Mucosa of descending colon (tissue), 3 donors: ENCODE data around the gene PODXL. TPM values are rescaled to one million over a fixed set of nuclear protein-coding genes. Genes with fewer than 3 reads are reported as not detected.
A peak's percentile ranks its signal among the peaks of the same experiment; 100 is the strongest.

Experiments used
- ATAC-seq: fragments of 200-7000 bp; cut with Tn5 transposase; one replicate; pipeline ENCODE4 v1.9.1; 2020; ENCODE audit warnings: mild to moderate bottlenecking, moderate library complexity
- DNase-seq, 3 donors: peaks; one replicate each; pipeline ENCODE4 v3.0.0-alpha.2; 2020
- H3K36me3 ChIP-seq: fragments of 200-600 bp; one replicate; pipeline ENCODE4 v1.8.0; 2021; ENCODE audit warnings: low read depth, mild to moderate bottlenecking
- H3K4me1 ChIP-seq: fragments of 200-600 bp; one replicate; pipeline ENCODE4 v1.8.0; 2021; ENCODE audit warnings: low read depth, mild to moderate bottlenecking
- H3K4me3 ChIP-seq: fragments of 200-600 bp; one replicate; pipeline ENCODE4 v1.8.0; 2021; ENCODE audit warnings: mild to moderate bottlenecking
- H3K9me3 ChIP-seq: fragments of 200-600 bp; one replicate; pipeline ENCODE4 v1.8.0; 2021; ENCODE audit warnings: mild to moderate bottlenecking
- CTCF ChIP-seq: fragments of 200-600 bp; IDR thresholded peaks from one replicate; pipeline ENCODE4 v1.8.0; 2022; ENCODE audit warnings: antibody characterized with exemption, mild to moderate bottlenecking
- intact Hi-C, 2 donors: fragments of 100-400 bp; cut with DNase I in 1 of 2; cut with micrococcal nuclease in 1 of 2; formaldehyde crosslinking; loops; one replicate each; pipeline versions ENCODE4 v1.11.0 to v1.11.1; 2022; cut with DNase I, micrococcal nuclease
- total RNA-seq, 3 donors: library from RNA; stranded (reverse); fragmentation: NEBNext Ultra II Directional in 2 of 3; extraction: Animal tissue kit (Norgen Biotek cat#: 25700) in 2 of 3; gene quantifications; one replicate each; pipeline versions ENCODE4 v1.2.1 to v1.2.4, GENCODE V29; 2021 to 2023
- donor health status: DM: no; HTN: no; CAD: no; lungs with moderate emphysema.
- donor health status: DM: no; HTN: no; CAD: no.
- donor health status: DM: no; HTN: yes; CAD: no.

PODXL gene
- total RNA-seq, 3 donors from 2014 or later, result 11.8 to 25.6 (median 12.8) TPM

- Histone ChIP-seq H3K4me3 (no peak overlapping the region), H3K36me3 (no peaks in the 10 kb centered on the region), H3K9me3 (no peaks in the 10 kb centered on the region), H3K4me1 (no peaks in the 10 kb centered on the region)
- peak; percentile 100 for ATAC-seq
- DNase-seq, result peak; percentile 81 to 86 (median 86)
- TF ChIP-seq CTCF, result peak; percentile 95
- intact Hi-C loops, result no loop called here
Observed at GRCh38 chr7:131513245-131514061, 43.0 kb downstream of the PODXL start.

DNA sequence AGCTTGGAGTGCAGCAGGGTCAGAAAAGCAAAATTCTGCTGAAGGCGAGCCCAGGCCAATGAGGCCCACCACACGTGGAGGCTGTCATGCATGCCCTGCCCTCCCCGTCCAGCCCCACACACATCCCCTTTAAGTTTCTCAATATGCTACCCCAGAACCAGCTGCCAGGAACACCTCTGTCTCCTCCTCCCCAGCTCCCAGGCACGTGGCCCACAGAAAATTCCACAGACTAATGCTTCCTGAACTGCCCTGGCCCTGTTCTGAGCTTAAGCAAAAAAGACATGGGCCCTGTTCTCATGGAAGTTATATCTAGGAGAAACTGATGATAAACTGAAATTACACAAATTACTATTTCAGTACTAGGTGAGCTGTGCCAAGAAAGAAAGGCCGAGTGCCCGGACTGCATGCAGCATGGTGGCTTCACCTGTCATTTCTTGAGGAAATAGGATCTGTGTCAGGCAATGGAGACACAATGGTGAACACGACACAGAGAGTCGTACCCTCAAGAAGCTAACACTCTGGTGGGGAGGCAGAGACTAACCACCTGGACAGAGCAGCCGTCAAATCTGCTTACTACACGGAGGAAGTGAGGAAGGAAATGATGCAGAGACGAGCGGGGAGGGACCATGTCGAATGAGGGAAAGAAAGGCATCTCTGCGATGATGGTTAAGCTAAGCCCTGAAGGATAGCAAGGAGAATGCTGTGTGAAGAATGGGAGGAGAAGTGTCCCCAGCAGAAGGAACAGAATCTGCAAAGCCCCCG lies 44.5 kb downstream of the PODXL start:
- H3K4me1 ChIP-seq, result no peaks in the 10 kb centered on the region
- ATAC-seq, result no peak
- H3K4me3 ChIP-seq, result no peak overlapping the region
- DNase-seq, result no peak
- H3K36me3 ChIP-seq, result no peaks in the 10 kb centered on the region
- H3K9me3 ChIP-seq, result no peaks in the 10 kb centered on the region
- intact Hi-C loops, result no loop called here
- no peak for TF ChIP-seq CTCF

DNA sequence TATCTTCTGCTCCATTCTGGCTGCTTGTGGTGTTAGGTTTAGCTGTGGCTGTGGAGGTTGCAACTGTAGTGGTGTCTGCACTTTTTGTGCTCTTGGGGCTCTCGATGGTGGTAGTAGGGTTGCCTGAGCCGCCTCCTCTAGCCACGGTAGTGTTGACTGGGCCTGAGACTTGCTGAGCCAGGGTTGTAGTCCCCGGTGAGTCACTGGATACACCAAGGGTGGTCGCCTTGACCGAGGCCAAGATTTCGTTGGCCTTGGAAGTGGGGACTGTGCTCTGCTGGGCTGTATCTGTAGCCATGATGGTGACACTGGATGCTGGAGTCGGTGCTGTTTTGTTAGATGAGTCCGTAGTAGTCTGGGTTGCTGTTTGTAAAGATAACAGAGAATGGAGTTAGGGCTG lies 45.4 kb downstream of the PODXL start:
- ATAC-seq, result no peak
- intact Hi-C loops, result no loop called here
- Histone ChIP-seq H3K9me3 (no peaks in the 10 kb centered on the region), H3K4me1 (no peaks in the 10 kb centered on the region), H3K4me3 (no peak overlapping the region), H3K36me3 (no peaks in the 10 kb centered on the region)
- DNase-seq, result no peak
- TF ChIP-seq CTCF, result no peak

DNA sequence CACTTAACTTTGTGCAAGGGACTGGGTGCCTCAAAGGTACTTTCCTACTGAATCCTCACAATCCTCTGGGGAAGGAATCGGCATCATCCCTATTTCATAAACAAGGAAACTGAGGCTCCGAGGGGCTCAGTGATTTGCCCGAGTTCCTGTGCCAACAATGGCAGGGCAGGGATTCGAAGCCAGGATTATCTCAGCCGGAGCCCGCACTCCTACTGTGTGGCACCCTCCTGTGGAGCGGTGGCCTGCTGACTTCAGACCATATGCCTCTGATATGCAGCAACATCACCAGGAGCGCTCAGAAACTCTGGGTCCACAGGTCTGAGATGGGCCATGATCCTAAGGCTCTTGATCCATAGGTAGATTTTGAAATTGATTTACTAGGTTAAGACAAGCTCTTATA lies 46.6 kb downstream of the PODXL start:
- no peaks in the 10 kb centered on the region for H3K36me3 ChIP-seq
- no peaks in the 10 kb centered on the region for H3K9me3 ChIP-seq
- H3K4me3 ChIP-seq, result no peak overlapping the region
- intact Hi-C loops, result loop anchor here (5.0 kb wide), 2 partner anchors 143 to 148 kb away; no protein-coding TSS in a partner anchor
- no peak for TF ChIP-seq CTCF
- ATAC-seq (no peak), DNase-seq (no peak)
- H3K4me1 ChIP-seq, result no peaks in the 10 kb centered on the region

DNA sequence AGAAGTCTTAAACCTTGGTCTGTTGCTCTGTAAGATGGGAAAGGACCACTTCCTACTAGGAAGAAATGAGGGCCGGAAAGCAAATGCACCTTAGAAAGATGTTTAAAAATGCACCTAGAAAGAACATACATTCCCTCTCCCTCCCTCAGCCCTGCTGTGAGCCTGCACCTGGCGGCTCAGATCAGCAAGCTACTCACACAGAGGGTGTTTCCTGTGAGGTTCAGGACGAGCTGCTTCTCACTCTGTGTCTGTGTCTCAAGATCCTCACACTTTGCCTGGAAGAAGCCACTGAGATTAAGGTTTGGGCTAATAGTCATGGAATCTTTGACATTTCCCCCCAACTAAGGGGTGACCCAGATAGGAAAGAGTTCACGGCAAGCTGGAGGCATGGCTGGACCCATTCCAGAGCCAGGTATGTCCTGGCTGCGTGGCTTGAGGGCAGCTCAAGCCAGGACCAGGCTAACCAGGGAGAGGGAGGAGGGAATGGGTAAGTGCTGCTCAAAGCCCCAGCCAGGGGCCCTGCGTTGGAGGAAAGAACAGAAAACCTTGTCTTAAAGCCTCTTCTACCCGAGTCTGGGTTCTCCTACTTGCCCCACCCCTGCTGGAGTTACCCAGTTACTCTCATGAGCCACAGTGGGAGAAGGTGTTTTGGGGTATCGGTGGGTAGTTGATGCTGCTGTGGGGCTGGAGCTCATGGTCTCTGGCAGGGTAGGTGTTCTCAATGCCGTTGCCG lies 47.5 kb downstream of the PODXL start:
- intact Hi-C loops, result loop anchor here (5.0 kb wide), 2 partner anchors 143 to 148 kb away; no protein-coding TSS in a partner anchor
- Histone ChIP-seq H3K36me3 (no peaks in the 10 kb centered on the region), H3K9me3 (no peaks in the 10 kb centered on the region), H3K4me1 (no peaks in the 10 kb centered on the region), H3K4me3 (no peak overlapping the region)
- no peak for ATAC-seq
- no peak for DNase-seq
- TF ChIP-seq CTCF, result no peak
